ENCODE data around the gene DSE.

DNA sequence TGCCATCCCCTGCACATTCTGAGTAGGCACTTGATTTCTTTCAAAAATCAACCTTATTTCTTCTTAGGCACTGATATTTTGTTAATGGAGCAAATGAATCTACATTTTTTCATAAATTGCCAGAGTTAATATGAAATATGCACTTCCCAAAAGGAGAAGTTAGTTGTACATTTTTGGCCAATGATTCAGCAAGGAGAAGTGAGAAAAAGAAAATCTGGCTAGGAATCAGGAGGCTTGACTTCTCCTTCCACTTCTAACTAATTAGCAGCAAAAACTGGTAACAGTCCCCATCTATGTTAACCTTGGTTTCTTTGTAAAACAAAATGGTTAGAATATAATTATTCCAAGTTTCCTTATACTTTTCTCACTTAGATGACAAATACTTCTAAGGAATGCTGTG lies 7.0 kb upstream of the DSE start:
- TF ChIP-seq POLR2AphosphoS5 (IDR thresholded peaks at IDR 0.05; ENCODE audit: low read depth, low read length): no peak
- TF ChIP-seq, protein P1, sequence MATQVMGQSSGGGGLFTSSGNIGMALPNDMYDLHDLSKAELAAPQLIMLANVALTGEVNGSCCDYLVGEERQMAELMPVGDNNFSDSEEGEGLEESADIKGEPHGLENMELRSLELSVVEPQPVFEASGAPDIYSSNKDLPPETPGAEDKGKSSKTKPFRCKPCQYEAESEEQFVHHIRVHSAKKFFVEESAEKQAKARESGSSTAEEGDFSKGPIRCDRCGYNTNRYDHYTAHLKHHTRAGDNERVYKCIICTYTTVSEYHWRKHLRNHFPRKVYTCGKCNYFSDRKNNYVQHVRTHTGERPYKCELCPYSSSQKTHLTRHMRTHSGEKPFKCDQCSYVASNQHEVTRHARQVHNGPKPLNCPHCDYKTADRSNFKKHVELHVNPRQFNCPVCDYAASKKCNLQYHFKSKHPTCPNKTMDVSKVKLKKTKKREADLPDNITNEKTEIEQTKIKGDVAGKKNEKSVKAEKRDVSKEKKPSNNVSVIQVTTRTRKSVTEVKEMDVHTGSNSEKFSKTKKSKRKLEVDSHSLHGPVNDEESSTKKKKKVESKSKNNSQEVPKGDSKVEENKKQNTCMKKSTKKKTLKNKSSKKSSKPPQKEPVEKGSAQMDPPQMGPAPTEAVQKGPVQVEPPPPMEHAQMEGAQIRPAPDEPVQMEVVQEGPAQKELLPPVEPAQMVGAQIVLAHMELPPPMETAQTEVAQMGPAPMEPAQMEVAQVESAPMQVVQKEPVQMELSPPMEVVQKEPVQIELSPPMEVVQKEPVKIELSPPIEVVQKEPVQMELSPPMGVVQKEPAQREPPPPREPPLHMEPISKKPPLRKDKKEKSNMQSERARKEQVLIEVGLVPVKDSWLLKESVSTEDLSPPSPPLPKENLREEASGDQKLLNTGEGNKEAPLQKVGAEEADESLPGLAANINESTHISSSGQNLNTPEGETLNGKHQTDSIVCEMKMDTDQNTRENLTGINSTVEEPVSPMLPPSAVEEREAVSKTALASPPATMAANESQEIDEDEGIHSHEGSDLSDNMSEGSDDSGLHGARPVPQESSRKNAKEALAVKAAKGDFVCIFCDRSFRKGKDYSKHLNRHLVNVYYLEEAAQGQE (IDR thresholded peaks at IDR 0.05; ENCODE audit: insufficient read depth in 1 of 2, low read depth in 2 of 2, low read length in 2 of 2): no peak
